ENCODE data around the gene A3GALT2.

Gene A3GALT2

GRCh38 chr1:33266766-33267165, 54.1 kb downstream of the A3GALT2 start:
- H3K9me3 ChIP-seq (ENCODE audit: low read length) = no peaks in the 10 kb centered on the region
- no peak overlapping the region for H3K9ac ChIP-seq (ENCODE audit: low read length)
- no peak overlapping the region for H3K4me3 ChIP-seq (ENCODE audit: low read depth in 1 of 2, low read length in 2 of 2)
- H3K27ac ChIP-seq (ENCODE audit: low read depth, low read length) = no peak overlapping the region
- peaks cover 13% of the 10 kb centered on the region for H3K36me3 ChIP-seq (ENCODE audit: insufficient read depth, low read length)
- peaks cover 7% of the 10 kb centered on the region for H3K4me1 ChIP-seq (ENCODE audit: insufficient read depth, low read length)
- no peaks in the 10 kb centered on the region for H3K27me3 ChIP-seq (ENCODE audit: control insufficient read depth in 1 of 2, insufficient read depth in 2 of 2, low read length in 2 of 2)

- Histone ChIP-seq H3K27me3 (ENCODE audit: control insufficient read depth in 1 of 2, insufficient read depth in 2 of 2, low read length in 2 of 2) (no peaks in the 10 kb centered on the region), H3K9me3 (ENCODE audit: low read length) (no peaks in the 10 kb centered on the region), H3K27ac (ENCODE audit: low read depth, low read length) (no peak overlapping the region), H3K4me3 (ENCODE audit: low read depth in 1 of 2, low read length in 2 of 2) (no peak overlapping the region), H3K4me1 (ENCODE audit: insufficient read depth, low read length) (peaks cover 13% of the 10 kb centered on the region), H3K9ac (ENCODE audit: low read length) (no peak overlapping the region), H3K36me3 (ENCODE audit: insufficient read depth, low read length) (peaks cover 13% of the 10 kb centered on the region)
Observed at GRCh38 chr1:33265780-33266605, 54.9 kb downstream of the A3GALT2 start.

- Histone ChIP-seq H3K36me3 (ENCODE audit: insufficient read depth, low read length) (peaks cover 7% of the 10 kb centered on the region), H3K27me3 (ENCODE audit: control insufficient read depth in 1 of 2, insufficient read depth in 2 of 2, low read length in 2 of 2) (no peaks in the 10 kb centered on the region), H3K9ac (ENCODE audit: low read length) (no peak overlapping the region), H3K9me3 (ENCODE audit: low read length) (no peaks in the 10 kb centered on the region), H3K4me1 (ENCODE audit: insufficient read depth, low read length) (peaks cover 25% of the 10 kb centered on the region), H3K4me3 (ENCODE audit: low read depth in 1 of 2, low read length in 2 of 2) (no peak overlapping the region), H3K27ac (ENCODE audit: low read depth, low read length) (no peak overlapping the region)
Observed at GRCh38 chr1:33263890-33264504, 56.9 kb downstream of the A3GALT2 start.

- Histone ChIP-seq H3K27me3 (ENCODE audit: control insufficient read depth in 1 of 2, insufficient read depth in 2 of 2, low read length in 2 of 2) (no peaks in the 10 kb centered on the region), H3K27ac (ENCODE audit: low read depth, low read length) (no peak overlapping the region), H3K9ac (ENCODE audit: low read length) (no peak overlapping the region), H3K36me3 (ENCODE audit: insufficient read depth, low read length) (peaks cover 7% of the 10 kb centered on the region), H3K4me1 (ENCODE audit: insufficient read depth, low read length) (peaks cover 41% of the 10 kb centered on the region), H3K9me3 (ENCODE audit: low read length) (no peaks in the 10 kb centered on the region), H3K4me3 (ENCODE audit: low read depth in 1 of 2, low read length in 2 of 2) (no peak overlapping the region)
Observed at GRCh38 chr1:33261344-33261743, 59.6 kb downstream of the A3GALT2 start.

- no peak overlapping the region for H3K9ac ChIP-seq (ENCODE audit: low read length)
- H3K27me3 ChIP-seq (ENCODE audit: control insufficient read depth in 1 of 2, insufficient read depth in 2 of 2, low read length in 2 of 2) = no peaks in the 10 kb centered on the region
- H3K27ac ChIP-seq (ENCODE audit: low read depth, low read length) = no peak overlapping the region
Observed at GRCh38 chr1:33260439-33260838, 60.5 kb downstream of the A3GALT2 start.

GRCh38 chr1:33259879-33260278, 61.0 kb downstream of the A3GALT2 start:
- no peak overlapping the region for H3K27ac ChIP-seq (ENCODE audit: low read depth, low read length)
- H3K4me1 ChIP-seq (ENCODE audit: insufficient read depth, low read length) = peaks cover 41% of the 10 kb centered on the region
- no peaks in the 10 kb centered on the region for H3K9me3 ChIP-seq (ENCODE audit: low read length)
- H3K36me3 ChIP-seq (ENCODE audit: insufficient read depth, low read length) = peaks cover 7% of the 10 kb centered on the region
- no peak overlapping the region for H3K9ac ChIP-seq (ENCODE audit: low read length)
- H3K27me3 ChIP-seq (ENCODE audit: control insufficient read depth in 1 of 2, insufficient read depth in 2 of 2, low read length in 2 of 2) = no peaks in the 10 kb centered on the region
- H3K4me3 ChIP-seq (ENCODE audit: low read depth in 1 of 2, low read length in 2 of 2) = no peak overlapping the region

More at GRCh38 chr1:33260439-33260838, 60.5 kb downstream of the A3GALT2 start:
- Histone ChIP-seq H3K9me3 (ENCODE audit: low read length) (no peaks in the 10 kb centered on the region), H3K4me3 (ENCODE audit: low read depth in 1 of 2, low read length in 2 of 2) (no peak overlapping the region), H3K36me3 (ENCODE audit: insufficient read depth, low read length) (peaks cover 7% of the 10 kb centered on the region), H3K4me1 (ENCODE audit: insufficient read depth, low read length) (peaks cover 41% of the 10 kb centered on the region)

GRCh38 chr1:33258788-33259274, 62.1 kb downstream of the A3GALT2 start:
- Histone ChIP-seq H3K9ac (ENCODE audit: low read length) (no peak overlapping the region), H3K27ac (ENCODE audit: low read depth, low read length) (no peak overlapping the region), H3K4me3 (ENCODE audit: low read depth in 1 of 2, low read length in 2 of 2) (no peak overlapping the region), H3K36me3 (ENCODE audit: insufficient read depth, low read length) (peaks cover 7% of the 10 kb centered on the region), H3K4me1 (ENCODE audit: insufficient read depth, low read length) (peaks cover 41% of the 10 kb centered on the region), H3K9me3 (ENCODE audit: low read length) (no peaks in the 10 kb centered on the region), H3K27me3 (ENCODE audit: control insufficient read depth in 1 of 2, insufficient read depth in 2 of 2, low read length in 2 of 2) (no peaks in the 10 kb centered on the region)

GRCh38 chr1:33257772-33258712, 62.9 kb downstream of the A3GALT2 start:
- Histone ChIP-seq H3K9me3 (ENCODE audit: low read length) (no peaks in the 10 kb centered on the region), H3K4me3 (ENCODE audit: low read depth in 1 of 2, low read length in 2 of 2) (peak overlapping the region; percentile 51 to 83), H3K9ac (ENCODE audit: low read length) (peak overlapping the region; percentile 89), H3K27ac (ENCODE audit: low read depth, low read length) (peak overlapping the region; percentile 80), H3K4me1 (ENCODE audit: insufficient read depth, low read length) (peaks cover 39% of the 10 kb centered on the region), H3K27me3 (ENCODE audit: control insufficient read depth in 1 of 2, insufficient read depth in 2 of 2, low read length in 2 of 2) (no peaks in the 10 kb centered on the region), H3K36me3 (ENCODE audit: insufficient read depth, low read length) (peaks cover 5% of the 10 kb centered on the region)

- Histone ChIP-seq H3K27ac (ENCODE audit: low read depth, low read length) (peak overlapping the region; percentile 80), H3K4me1 (ENCODE audit: insufficient read depth, low read length) (peaks cover 33% of the 10 kb centered on the region), H3K9ac (ENCODE audit: low read length) (peak overlapping the region; percentile 89), H3K4me3 (ENCODE audit: low read depth in 1 of 2, low read length in 2 of 2) (peak overlapping the region; percentile 51 to 83), H3K27me3 (ENCODE audit: control insufficient read depth in 1 of 2, insufficient read depth in 2 of 2, low read length in 2 of 2) (no peaks in the 10 kb centered on the region), H3K36me3 (ENCODE audit: insufficient read depth, low read length) (no peaks in the 10 kb centered on the region), H3K9me3 (ENCODE audit: low read length) (no peaks in the 10 kb centered on the region)
Observed at GRCh38 chr1:33257207-33257771, 63.6 kb downstream of the A3GALT2 start.

All from muscle layer of colon (tissue), 2 donors.